Kidney (tissue), 14 donors: ENCODE measurements around the gene SLC6A3. TPM values are rescaled to one million over a fixed set of nuclear protein-coding genes. Genes with fewer than 3 reads are reported as not detected.

ENCODE experiments used
- DNase-seq, 5 donors: peaks; one replicate each; pipeline ENCODE4 v3.0.0-alpha.2; 2013 to 2020
- FAIRE-seq: peaks from 2 replicates; lab custom pipeline; 2012; peaks lifted over from hg19 to GRCh38; lab: Jason Lieb, UNC
- H3K27ac ChIP-seq, 2 donors: one replicate each; pipeline ENCODE4 v1.7.0; 2013; ENCODE audit warnings: low read depth in 2 of 2, low read length in 2 of 2, inconsistent platforms in 1 of 2
- H3K27me3 ChIP-seq: one replicate; pipeline ENCODE4 v1.7.1; 2013; ENCODE audit warnings: low read length, inconsistent platforms; ENCODE audit not compliant: control insufficient read depth, insufficient read depth
- H3K36me3 ChIP-seq, 3 donors: one replicate each; pipeline versions ENCODE4 v1.7.0 to v1.7.1; 2013; ENCODE audit warnings: low read length in 3 of 3, control low read depth in 1 of 3, inconsistent platforms in 1 of 3; ENCODE audit not compliant: insufficient read depth in 3 of 3, control insufficient read depth in 2 of 3
- H3K4me1 ChIP-seq, 3 donors: one replicate each; pipeline versions ENCODE4 v1.7.0 to v1.7.1; 2013; ENCODE audit warnings: low read length in 3 of 3, inconsistent platforms in 1 of 3, low read depth in 1 of 3; ENCODE audit not compliant: control insufficient read depth in 2 of 3, insufficient read depth in 2 of 3
- H3K4me3 ChIP-seq, 3 donors: one replicate each; pipeline versions ENCODE4 v1.7.0 to v1.8.1; 2013; ENCODE audit warnings: low read length in 3 of 3, control low read depth in 1 of 3, inconsistent platforms in 1 of 3
- H3K9ac ChIP-seq, 3 donors: one replicate each; pipeline versions ENCODE4 v1.7.0 to v1.7.1; 2013; ENCODE audit warnings: low read length in 3 of 3, control low read depth in 1 of 3, inconsistent platforms in 1 of 3
- H3K9me3 ChIP-seq, 3 donors: one replicate each; pipeline versions ENCODE4 v1.7.0 to v1.7.1; 2013; ENCODE audit warnings: low read length in 3 of 3, control low read depth in 1 of 3, inconsistent platforms in 1 of 3; ENCODE audit not compliant: control insufficient read depth in 2 of 3, insufficient read depth in 1 of 3
- CTCF ChIP-seq: IDR thresholded peaks from 3 replicates; pipeline ENCODE4 v1.5.1; 2012; ENCODE audit warnings: mild to moderate bottlenecking, moderate library complexity, borderline replicate concordance; ENCODE audit not compliant: insufficient read depth; ENCODE audit errors: extremely low read depth
- intact Hi-C: fragments of 100-400 bp; cut with DNase I; formaldehyde crosslinking; loops from one replicate; pipeline ENCODE4 v1.11.1; 2022
- polyA plus RNA-seq: library from polyadenylated mRNA; stranded (reverse); fragments of 350-450 nt; fragmentation: Illumina TruSeq; extraction: RNeasy Lipid Tissue Mini Kit (QIAGEN cat#74804); gene quantifications from one replicate; pipeline ENCODE4 v1.2.3, GENCODE V29; 2014; ENCODE audit warnings: low read depth, low replicate concordance; ENCODE audit not compliant: insufficient read depth
- total RNA-seq: library from RNA; stranded (reverse); fragmentation: NEBNext Ultra II Directional; extraction: Animal tissue kit (Norgen Biotek cat#: 25700); gene quantifications from one replicate; pipeline ENCODE4 v1.2.1, GENCODE V29; 2021
- donor health status: control.
- donor health status: control.
- donor health status: control.
- donor health status: control.
- donor health status: control.
- donor health status: DM: yes; HTN: yes; CAD: no.
- donor health status: Normal renal cell carcinoma (clear cell type).

The SLC6A3 gene
- total and polyA plus RNA-seq, 2 donors from 2014 or later, result 0.09 to 0.54 TPM

- Histone ChIP-seq H3K9me3 (no peaks in the 10 kb centered on the region), H3K27me3 (peaks cover 2% of the 10 kb centered on the region), H3K9ac (no peak overlapping the region), H3K27ac (no peak overlapping the region), H3K36me3 (no peaks in the 10 kb centered on the region), H3K4me3 (no peak overlapping the region), H3K4me1 (peaks cover 0 to 9% (median 8%) of the 10 kb centered on the region in 3 donors)
- DNase-seq, result peak in 1 of 5 donors; percentile 40
- FAIRE-seq, result no peak
- intact Hi-C loops, result no loop called here
- no peak for TF ChIP-seq CTCF
These were observed 54.9 kb downstream of the SLC6A3 start for GRCh38 chr5:1390333-1390732.

DNA sequence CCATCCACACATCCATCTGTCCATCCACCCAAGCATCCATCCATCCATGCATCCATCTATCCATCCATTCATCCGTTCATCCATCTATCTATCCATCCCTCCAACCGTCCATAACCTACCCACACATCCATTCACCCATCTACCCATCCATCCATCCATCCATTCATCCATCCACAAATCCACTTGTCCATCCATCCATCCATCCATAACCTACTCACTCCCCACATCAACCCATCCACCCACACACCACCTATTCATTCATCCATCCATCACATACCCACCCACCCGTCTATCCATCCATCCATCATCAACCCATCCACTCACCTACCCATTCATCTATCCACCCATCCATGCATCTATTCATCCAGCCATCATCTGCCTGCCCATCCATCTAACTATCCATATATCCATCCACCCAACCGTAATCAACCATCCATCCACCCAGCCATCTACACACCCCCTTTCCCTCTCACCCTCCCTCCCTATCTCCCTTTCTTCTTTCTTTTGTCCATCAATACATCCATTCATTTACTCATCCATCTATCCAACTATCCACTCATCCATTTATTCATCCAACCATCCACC, 56.8 kb downstream of the SLC6A3 start:
- H3K36me3 ChIP-seq, result no peaks in the 10 kb centered on the region
- FAIRE-seq (no peak), DNase-seq (no peak)
- H3K27me3 ChIP-seq, result peaks cover 2% of the 10 kb centered on the region
- H3K4me3 ChIP-seq, result no peak overlapping the region
- intact Hi-C loops, result no loop called here
- H3K9me3 ChIP-seq, result no peaks in the 10 kb centered on the region
- H3K9ac ChIP-seq, result no peak overlapping the region
- TF ChIP-seq CTCF, result no peak
- no peak overlapping the region for H3K27ac ChIP-seq
- peaks cover 0 to 11% (median 8%) of the 10 kb centered on the region in 3 donors for H3K4me1 ChIP-seq

DNA sequence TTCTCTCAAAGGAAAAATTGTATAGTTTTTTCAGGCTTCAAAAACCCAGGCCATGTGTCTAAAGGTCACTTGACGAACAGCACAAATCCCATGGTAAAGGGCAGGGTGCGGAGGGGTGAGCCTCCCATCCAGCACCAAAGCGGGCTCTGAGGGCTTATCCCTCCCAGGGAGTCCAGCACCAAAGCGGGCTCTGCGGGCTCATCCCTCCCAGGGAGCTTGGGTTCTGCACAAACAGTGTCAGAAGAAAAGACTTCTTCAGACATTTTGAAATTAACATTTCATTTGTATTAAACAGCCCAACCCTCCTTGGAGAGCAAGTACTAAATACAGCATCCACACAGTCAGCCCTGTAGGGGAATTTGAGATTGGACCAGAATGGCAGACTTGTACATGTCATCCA, 57.4 kb downstream of the SLC6A3 start:
- peak in 1 of 5 donors; percentile 58 for DNase-seq
- H3K27me3 ChIP-seq, result peaks cover 2% of the 10 kb centered on the region
- H3K9ac ChIP-seq, result no peak overlapping the region
- H3K4me1 ChIP-seq, result peaks cover 0 to 11% (median 8%) of the 10 kb centered on the region in 3 donors
- no peaks in the 10 kb centered on the region for H3K36me3 ChIP-seq
- TF ChIP-seq CTCF, result no peak
- no peak overlapping the region for H3K4me3 ChIP-seq
- no peaks in the 10 kb centered on the region for H3K9me3 ChIP-seq
- H3K27ac ChIP-seq, result no peak overlapping the region
- intact Hi-C loops, result no loop called here
- no peak for FAIRE-seq
